AG10803 (cell line): ENCODE data around the gene PCSK6.
"Not testable (repeated sequence)": the region's sequence is repeated elsewhere in the genome, so short reads cannot be mapped to it uniquely, and the experiment has no call there.

Experiments
- DNase-seq: peaks from one replicate; pipeline ENCODE4 v3.0.0; 2010; ENCODE audit warnings: low read depth
- H3K4me3 ChIP-seq: 2 replicates; pipeline ENCODE4 v1.5.1; 2011; ENCODE audit warnings: mild to moderate bottlenecking, low read length, control low read depth
- TF ChIP-seq, protein P1 (sequence below): conservative IDR thresholded peaks from 2 replicates; pipeline ENCODE4 v1.5.1; 2011; ENCODE audit warnings: mild to moderate bottlenecking, low read length, control low read depth, inconsistent platforms

The PCSK6 gene

DNA sequence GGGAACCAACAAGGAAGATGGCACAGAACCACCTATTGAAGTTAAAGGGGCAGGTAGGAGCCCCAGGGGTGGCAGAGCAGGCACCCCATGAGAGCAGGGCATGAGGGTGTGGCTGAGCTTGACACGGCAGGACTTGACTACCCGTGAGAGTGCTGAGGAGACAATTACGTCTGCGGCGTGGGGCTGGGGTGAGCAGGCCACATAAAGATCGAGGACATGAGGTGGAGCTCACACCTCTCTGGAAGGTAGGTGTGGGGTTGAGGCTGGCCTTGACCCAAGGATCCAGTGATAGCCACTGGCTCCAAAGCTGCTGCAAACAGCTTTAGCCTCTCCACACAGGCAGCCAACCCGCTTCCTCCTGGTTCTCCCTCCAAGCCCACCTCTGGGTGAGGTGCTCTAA, 64.5 kb downstream of the PCSK6 start:
- no peak overlapping the region for H3K4me3 ChIP-seq
- no peak for DNase-seq
- TF ChIP-seq, protein P1, sequence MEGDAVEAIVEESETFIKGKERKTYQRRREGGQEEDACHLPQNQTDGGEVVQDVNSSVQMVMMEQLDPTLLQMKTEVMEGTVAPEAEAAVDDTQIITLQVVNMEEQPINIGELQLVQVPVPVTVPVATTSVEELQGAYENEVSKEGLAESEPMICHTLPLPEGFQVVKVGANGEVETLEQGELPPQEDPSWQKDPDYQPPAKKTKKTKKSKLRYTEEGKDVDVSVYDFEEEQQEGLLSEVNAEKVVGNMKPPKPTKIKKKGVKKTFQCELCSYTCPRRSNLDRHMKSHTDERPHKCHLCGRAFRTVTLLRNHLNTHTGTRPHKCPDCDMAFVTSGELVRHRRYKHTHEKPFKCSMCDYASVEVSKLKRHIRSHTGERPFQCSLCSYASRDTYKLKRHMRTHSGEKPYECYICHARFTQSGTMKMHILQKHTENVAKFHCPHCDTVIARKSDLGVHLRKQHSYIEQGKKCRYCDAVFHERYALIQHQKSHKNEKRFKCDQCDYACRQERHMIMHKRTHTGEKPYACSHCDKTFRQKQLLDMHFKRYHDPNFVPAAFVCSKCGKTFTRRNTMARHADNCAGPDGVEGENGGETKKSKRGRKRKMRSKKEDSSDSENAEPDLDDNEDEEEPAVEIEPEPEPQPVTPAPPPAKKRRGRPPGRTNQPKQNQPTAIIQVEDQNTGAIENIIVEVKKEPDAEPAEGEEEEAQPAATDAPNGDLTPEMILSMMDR: no peak

DNA sequence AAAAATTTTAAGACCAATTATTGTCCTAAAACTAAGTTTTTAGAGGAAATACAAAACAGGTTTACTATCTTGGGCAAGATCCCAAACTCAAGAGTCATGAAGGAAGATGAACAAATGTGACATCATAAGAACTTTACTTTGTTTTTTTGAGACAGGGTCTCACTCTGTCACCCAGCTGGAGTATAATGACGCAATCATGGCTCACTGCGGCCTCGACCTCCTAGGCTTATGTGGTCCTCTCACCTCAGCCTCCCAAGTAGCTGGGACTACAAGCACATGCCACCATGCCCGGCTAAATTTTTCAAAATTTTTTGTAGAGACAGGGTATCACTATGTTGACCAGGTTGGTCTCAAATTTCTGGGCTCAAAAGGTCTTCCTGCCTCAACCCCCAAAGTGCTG, 69.3 kb downstream of the PCSK6 start:
- no peak overlapping the region for H3K4me3 ChIP-seq
- TF ChIP-seq, protein P1: no peak
- DNase-seq: no peak

DNA sequence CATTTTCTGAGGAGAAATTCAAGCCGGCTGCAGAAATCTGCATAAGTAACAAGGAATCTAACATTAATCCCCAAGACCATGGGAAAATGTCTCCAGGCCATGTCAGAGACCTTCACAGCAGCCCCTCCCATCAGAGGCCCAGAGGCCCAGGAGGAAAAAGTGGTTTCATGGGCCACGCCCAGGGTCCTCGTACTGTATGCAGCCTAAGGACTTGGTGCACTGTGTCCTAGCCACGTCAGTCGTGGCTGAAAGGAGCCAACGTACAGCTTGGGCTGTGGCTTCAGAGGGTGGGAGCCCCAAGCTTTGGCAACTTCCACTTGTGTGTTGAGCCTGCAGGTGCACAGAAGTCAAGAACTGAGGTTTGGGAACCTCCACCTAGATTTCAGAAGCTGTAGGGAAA, 73.0 kb downstream of the PCSK6 start:
- DNase-seq, H3K4me3 ChIP-seq: not testable (repeated sequence)

DNA sequence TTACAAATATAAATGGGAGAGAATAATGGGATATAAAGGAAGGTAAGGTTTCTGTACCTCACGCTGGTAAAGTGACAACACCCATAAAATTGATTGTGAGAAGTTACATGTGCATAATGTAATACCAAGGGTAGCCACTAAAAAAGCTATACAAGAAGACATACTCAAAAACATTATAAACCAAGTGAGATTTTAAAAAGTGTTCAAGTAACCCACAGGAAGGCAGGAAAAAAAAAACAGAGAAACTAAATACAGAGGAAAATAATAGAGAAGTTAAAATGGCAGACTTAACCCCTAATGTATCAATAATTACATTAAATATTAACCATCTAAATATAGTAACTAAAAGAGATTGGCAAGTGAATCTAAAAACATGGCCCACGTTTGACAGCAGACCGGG, 76.3 kb downstream of the PCSK6 start:
- no peak for DNase-seq
- TF ChIP-seq, protein P1: no peak

DNA sequence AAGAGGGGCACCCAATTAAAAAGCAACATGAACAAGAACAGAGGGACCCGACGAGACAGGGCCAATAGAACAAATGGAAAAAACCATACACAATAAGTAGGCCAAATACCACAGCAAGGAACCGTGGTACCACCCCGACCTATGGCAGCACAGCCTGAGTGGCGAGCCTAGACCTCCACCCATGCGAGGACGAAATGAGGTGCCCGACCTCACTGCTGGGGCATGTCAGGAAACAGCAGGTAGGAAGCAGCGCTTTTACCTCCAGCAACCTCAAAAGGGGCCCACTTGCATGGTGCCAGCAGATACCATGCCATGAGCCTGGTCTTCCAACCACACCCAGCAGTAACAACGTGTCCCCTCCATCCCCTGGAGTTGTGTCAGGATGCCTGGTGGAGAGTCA, 77.9 kb downstream of the PCSK6 start:
- DNase-seq: no peak
- H3K4me3 ChIP-seq: no peak overlapping the region
- TF ChIP-seq, protein P1: no peak

More for the DNA sequence above, 76.3 kb downstream of the PCSK6 start:
- no peak overlapping the region for H3K4me3 ChIP-seq

DNA sequence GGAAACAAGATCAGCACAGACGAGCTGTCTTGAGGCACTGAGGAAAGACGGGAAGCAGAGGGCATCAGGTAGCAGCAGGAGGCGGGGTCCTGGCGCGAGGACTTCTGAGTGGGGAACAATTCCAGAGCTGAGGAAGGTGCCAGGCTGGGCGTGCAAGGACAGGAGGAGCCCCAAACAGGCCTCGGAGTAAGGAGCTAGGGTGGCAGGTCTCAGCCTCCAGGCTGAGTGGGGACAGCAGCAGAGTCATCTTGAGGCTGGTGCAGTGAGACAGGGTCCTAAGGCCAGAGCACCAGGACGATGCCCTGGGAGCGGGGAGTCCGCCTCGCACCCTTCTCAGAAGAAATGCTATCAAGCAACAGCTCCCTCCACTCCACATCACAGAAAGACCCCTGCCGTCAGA, 78.4 kb downstream of the PCSK6 start:
- DNase-seq: no peak
- TF ChIP-seq, protein P1: no peak

DNA sequence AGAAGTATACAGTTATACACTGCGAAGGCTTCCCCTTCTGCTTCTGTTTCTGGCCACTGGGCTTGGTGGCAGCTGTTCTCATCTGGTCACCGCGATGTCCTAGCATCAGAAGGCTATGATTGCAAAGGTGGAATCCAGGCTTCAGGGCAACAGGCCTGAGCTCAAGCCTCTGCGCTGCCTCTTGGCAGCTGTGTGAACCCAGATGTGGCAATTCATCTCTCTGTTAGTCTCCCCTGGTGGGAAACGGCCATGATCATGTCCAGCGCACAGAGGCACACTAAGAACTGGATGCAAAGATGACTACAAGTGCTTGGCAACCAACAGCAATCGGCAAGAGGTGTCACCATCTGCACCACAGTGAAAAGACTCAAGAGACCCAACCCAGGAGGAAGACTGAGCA, 78.9 kb downstream of the PCSK6 start:
- TF ChIP-seq, protein P1: no peak
- no peak for DNase-seq
- H3K4me3 ChIP-seq: no peak overlapping the region

More for the DNA sequence above, 78.4 kb downstream of the PCSK6 start:
- H3K4me3 ChIP-seq: no peak overlapping the region

DNA sequence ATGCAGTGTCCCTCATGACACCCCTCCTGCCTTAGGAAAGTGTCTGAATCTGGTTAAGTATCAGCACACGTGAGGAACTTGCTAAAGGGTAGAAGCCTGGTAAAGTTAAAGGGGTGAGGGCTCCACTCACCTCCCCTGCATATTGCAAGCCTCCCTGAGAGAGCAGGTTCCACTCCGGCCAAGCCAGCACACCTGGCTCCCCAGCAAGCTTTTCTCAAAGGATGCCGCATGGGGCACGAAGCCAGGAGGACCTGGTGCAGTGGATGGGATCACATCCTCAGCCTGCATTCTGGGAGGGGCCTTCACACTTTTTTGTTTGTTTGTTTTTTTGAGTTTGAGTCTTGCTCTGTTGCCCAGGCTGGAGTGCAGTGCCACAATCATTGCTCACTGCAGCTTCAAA, 79.9 kb downstream of the PCSK6 start:
- no peak for DNase-seq
- H3K4me3 ChIP-seq: no peak overlapping the region
- TF ChIP-seq, protein P1: no peak
